GM18517 (cell line): ENCODE data around the gene PANK4.

Experiments used
- ATAC-seq: cut with Tn5 transposase; IDR thresholded peaks from one replicate; pipeline ENCODE4 v1.9.1; 2021; ENCODE audit warnings: mild to moderate bottlenecking, moderate library complexity; ENCODE audit not compliant: unreplicated experiment

PANK4 gene

GRCh38 chr1:2514863-2515762, 11.3 kb downstream of the PANK4 start:
- ATAC-seq = no peak

GRCh38 chr1:2513939-2514652, 12.3 kb downstream of the PANK4 start:
- no peak for ATAC-seq

- no peak for ATAC-seq
These were observed 13.5 kb downstream of the PANK4 start for GRCh38 chr1:2512862-2513421.

- ATAC-seq = no peak
These were observed 15.8 kb downstream of the PANK4 start for GRCh38 chr1:2510366-2511155.

- no peak for ATAC-seq
These were observed 16.8 kb downstream of the PANK4 start for GRCh38 chr1:2509589-2509988.

GRCh38 chr1:2508751-2509150, 17.6 kb downstream of the PANK4 start:
- no peak for ATAC-seq

GRCh38 chr1:2508180-2508579, 18.2 kb downstream of the PANK4 start:
- ATAC-seq = no peak

- no peak for ATAC-seq
These were observed 18.6 kb downstream of the PANK4 start for GRCh38 chr1:2507744-2508155.

- ATAC-seq = no peak
These were observed 19.4 kb downstream of the PANK4 start for GRCh38 chr1:2506901-2507565.

GRCh38 chr1:2506007-2506860, 20.2 kb downstream of the PANK4 start:
- no peak for ATAC-seq

GRCh38 chr1:2505461-2505994, 20.9 kb downstream of the PANK4 start:
- no peak for ATAC-seq

- ATAC-seq = no peak
These were observed 21.5 kb downstream of the PANK4 start for GRCh38 chr1:2504949-2505272.

- ATAC-seq = no peak
These were observed 22.0 kb downstream of the PANK4 start for GRCh38 chr1:2504225-2504948.

GRCh38 chr1:2503554-2504224, 22.7 kb downstream of the PANK4 start:
- no peak for ATAC-seq

GRCh38 chr1:2502661-2503553, 23.5 kb downstream of the PANK4 start:
- no peak for ATAC-seq

GRCh38 chr1:2502210-2502609, 24.2 kb downstream of the PANK4 start:
- ATAC-seq = no peak

GRCh38 chr1:2501820-2502119, 24.6 kb downstream of the PANK4 start:
- no peak for ATAC-seq
